ENCODE data around the gene WDR38.

DNA sequence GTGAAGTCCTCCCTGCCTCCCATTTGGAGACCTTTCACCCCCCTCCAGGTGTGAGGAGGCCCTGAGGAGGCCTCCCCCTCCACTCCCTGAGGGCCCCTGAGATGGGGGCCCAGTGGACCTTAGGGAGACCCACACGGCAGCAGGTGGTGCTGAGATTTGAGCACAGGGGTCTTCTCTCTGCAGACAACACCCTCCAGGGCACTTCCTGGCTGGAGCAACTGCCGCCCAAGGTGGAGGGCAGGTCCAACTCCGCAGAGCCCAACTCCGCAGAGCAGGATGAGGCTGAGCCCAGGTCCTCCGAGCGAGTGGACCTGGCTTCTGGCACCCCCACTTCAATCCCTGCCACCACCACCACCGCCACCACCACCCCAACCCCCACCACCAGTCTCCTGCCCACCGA lies 49.3 kb upstream of the WDR38 start:
- TF ChIP-seq, protein P1, sequence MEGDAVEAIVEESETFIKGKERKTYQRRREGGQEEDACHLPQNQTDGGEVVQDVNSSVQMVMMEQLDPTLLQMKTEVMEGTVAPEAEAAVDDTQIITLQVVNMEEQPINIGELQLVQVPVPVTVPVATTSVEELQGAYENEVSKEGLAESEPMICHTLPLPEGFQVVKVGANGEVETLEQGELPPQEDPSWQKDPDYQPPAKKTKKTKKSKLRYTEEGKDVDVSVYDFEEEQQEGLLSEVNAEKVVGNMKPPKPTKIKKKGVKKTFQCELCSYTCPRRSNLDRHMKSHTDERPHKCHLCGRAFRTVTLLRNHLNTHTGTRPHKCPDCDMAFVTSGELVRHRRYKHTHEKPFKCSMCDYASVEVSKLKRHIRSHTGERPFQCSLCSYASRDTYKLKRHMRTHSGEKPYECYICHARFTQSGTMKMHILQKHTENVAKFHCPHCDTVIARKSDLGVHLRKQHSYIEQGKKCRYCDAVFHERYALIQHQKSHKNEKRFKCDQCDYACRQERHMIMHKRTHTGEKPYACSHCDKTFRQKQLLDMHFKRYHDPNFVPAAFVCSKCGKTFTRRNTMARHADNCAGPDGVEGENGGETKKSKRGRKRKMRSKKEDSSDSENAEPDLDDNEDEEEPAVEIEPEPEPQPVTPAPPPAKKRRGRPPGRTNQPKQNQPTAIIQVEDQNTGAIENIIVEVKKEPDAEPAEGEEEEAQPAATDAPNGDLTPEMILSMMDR (IDR thresholded peaks at IDR 0.05), result no peak
- TF ChIP-seq POLR2A (IDR thresholded peaks at IDR 0.05), result no peak
- TF ChIP-seq POLR2AphosphoS5 (IDR thresholded peaks at IDR 0.05), result no peak
- no peak for TF ChIP-seq EP300 (IDR thresholded peaks at IDR 0.05)

Measured in sigmoid colon (tissue), 4 donors.